Measurements from ENCODE around the gene RPH3AL.

The RPH3AL gene

GRCh38 chr17:178292-179065 lies 174.1 kb downstream of the RPH3AL start (continued):
- TF ChIP-seq ZBTB6 (tag by site-specific recombination; IDR thresholded peaks at IDR 0.05) (no peak), ZNF335 (tag by site-specific recombination; conservative IDR thresholded peaks at IDR 0.05) (no peak), ZNF354C (tag by site-specific recombination; IDR thresholded peaks at IDR 0.05; ENCODE audit: borderline replicate concordance, low read depth) (no peak), ZNF398 (tag by site-specific recombination; IDR thresholded peaks at IDR 0.05) (peak; percentile 93), FEZF1 (tag by site-specific recombination; IDR thresholded peaks at IDR 0.05) (no peak), ZBTB26 (tag by site-specific recombination; optimal IDR thresholded peaks at IDR 0.05) (no peak), ZBTB10 (tag by site-specific recombination; IDR thresholded peaks at IDR 0.05) (no peak), BCL11A (tag by site-specific recombination; IDR thresholded peaks at IDR 0.05; ENCODE audit: low read depth) (no peak), SCRT2 (tag by site-specific recombination; IDR thresholded peaks at IDR 0.05) (peak; percentile 84), ZNF350 (tag by site-specific recombination; IDR thresholded peaks at IDR 0.05) (no peak), ZNF211 (tag by site-specific recombination; IDR thresholded peaks at IDR 0.05; ENCODE audit: low read depth) (no peak), ZNF391 (tag by site-specific recombination; IDR thresholded peaks at IDR 0.05; ENCODE audit: borderline replicate concordance, low read depth) (no peak)

- ChIA-PET CTCF (interaction anchor here (0.7 kb wide), 1 partner anchor 576 kb away, joined by 3 read pairs; no protein-coding TSS in a partner anchor), POLR2A (no interaction called here)
- TF ChIP-seq ZNF48 (tag by site-specific recombination; IDR thresholded peaks at IDR 0.05): no peak
- no peak for TF ChIP-seq WT1 (tag by site-specific recombination; IDR thresholded peaks at IDR 0.05)
- no peak for TF ChIP-seq PBX3 (CRISPR knock-in tag; IDR thresholded peaks at IDR 0.05)
- TF ChIP-seq ZNF558 (tag by site-specific recombination; IDR thresholded peaks at IDR 0.05): no peak
- TF ChIP-seq ZNF670 (tag by site-specific recombination; IDR thresholded peaks at IDR 0.05; ENCODE audit: low read depth): no peak
- TF ChIP-seq SP3 (tag by site-specific recombination; IDR thresholded peaks at IDR 0.05): no peak
- TF ChIP-seq ZNF146 (tag by site-specific recombination; IDR thresholded peaks at IDR 0.05): no peak
- no peak for TF ChIP-seq ZNF324 (tag by site-specific recombination; IDR thresholded peaks at IDR 0.05)
- no peak for TF ChIP-seq GLIS1 (tag by site-specific recombination; IDR thresholded peaks at IDR 0.05)
- TF ChIP-seq ZNF132 (tag by site-specific recombination; IDR thresholded peaks at IDR 0.05; ENCODE audit: borderline replicate concordance): no peak
- TF ChIP-seq MZF1 (tag by site-specific recombination; IDR thresholded peaks at IDR 0.05; ENCODE audit: borderline replicate concordance): no peak
- TF ChIP-seq YY2 (tag by site-specific recombination; IDR thresholded peaks at IDR 0.05): no peak
- H3K9me3 ChIP-seq (ENCODE audit: control insufficient read depth, insufficient read depth, low read depth, low read length): no peaks in the 10 kb centered on the region
- no peaks in the 10 kb centered on the region for H3K4me1 ChIP-seq (ENCODE audit: control insufficient read depth, insufficient read depth, low read length)
- H3K36me3 ChIP-seq (ENCODE audit: control insufficient read depth in 2 of 2, insufficient read depth in 1 of 2, low read length in 2 of 2): no peaks in the 10 kb centered on the region
- no peak overlapping the region for H3K27ac ChIP-seq (ENCODE audit: extremely low read depth, low read depth, low read length)
- H3K4me3 ChIP-seq (ENCODE audit: low read depth, low read length): no peak overlapping the region
These were observed 174.8 kb downstream of the RPH3AL start for GRCh38 chr17:177762-178161.
